ENCODE results near the gene SPINDOC.

- TF ChIP-seq ERF (CRISPR knock-in tag; IDR thresholded peaks at IDR 0.05) (no peak), EP300 (IDR thresholded peaks at IDR 0.05; ENCODE audit: low read length) (no peak), TRIM24 (IDR thresholded peaks at IDR 0.05) (no peak), MTA2 (IDR thresholded peaks at IDR 0.05; ENCODE audit: low read depth) (no peak), ZNF407 (IDR thresholded peaks at IDR 0.05; ENCODE audit: low read depth) (peak; percentile 71), SMAD1 (IDR thresholded peaks at IDR 0.05; ENCODE audit: low read depth, low read length, partially characterized antibody) (no peak), SP1 (CRISPR knock-in tag; IDR thresholded peaks at IDR 0.05) (no peak), ZNF583 (CRISPR knock-in tag; IDR thresholded peaks at IDR 0.05) (no peak)
Observed at GRCh38 chr11:63769042-63769713, 44.1 kb upstream of the SPINDOC start.

Measured in K562 (cell line).